HepG2 (cell line): ENCODE results near the gene PRTN3. TPM values are rescaled to one million over a fixed set of nuclear protein-coding genes. Genes with fewer than 3 reads are reported as not detected.

ENCODE experiments used
- ETV5 ChIP-seq: IDR thresholded peaks from 2 replicates; pipeline ENCODE4 v1.6.1; 2018; ENCODE audit warnings: missing biosample characterization, missing genetic modification reagents, inconsistent platforms, borderline replicate concordance
- GATAD1 ChIP-seq: IDR thresholded peaks from 2 replicates; pipeline ENCODE4 v1.6.1; 2016; ENCODE audit warnings: missing genetic modification reagents, missing compliant biosample characterization
- MIER3 ChIP-seq: IDR thresholded peaks from 2 replicates; pipeline ENCODE4 v1.6.1; 2016; ENCODE audit warnings: missing compliant biosample characterization, borderline replicate concordance
- POLR2AphosphoS2 ChIP-seq: IDR thresholded peaks from 2 replicates; pipeline ENCODE4 v1.6.1; 2011; ENCODE audit warnings: low read depth, low read length, improper control_type of control experiment
- RFX5 ChIP-seq: IDR thresholded peaks from 2 replicates; pipeline ENCODE4 v1.6.1; 2011; ENCODE audit warnings: low read depth, low read length, improper control_type of control experiment
- SMAD1 ChIP-seq: sonication (generic); formaldehyde crosslinking; IDR thresholded peaks from 2 replicates; pipeline ENCODE4 v1.4.0; 2020; ENCODE audit warnings: missing genetic modification reagents, low read depth, mild to moderate bottlenecking, borderline replicate concordance
- STAT5B ChIP-seq: sonication (generic); formaldehyde crosslinking; IDR thresholded peaks from 2 replicates; pipeline ENCODE4 v1.4.0; 2020; ENCODE audit warnings: missing genetic modification reagents
- ZMAT3 ChIP-seq: sonication (generic); formaldehyde crosslinking; conservative IDR thresholded peaks from 2 replicates; pipeline ENCODE4 v1.7.0; 2021; ENCODE audit warnings: missing genetic modification reagents
- ZMYM3 ChIP-seq: sonication (generic); formaldehyde crosslinking; IDR thresholded peaks from 2 replicates; pipeline ENCODE4 v1.5.1; 2020; ENCODE audit warnings: mild to moderate bottlenecking, missing genetic modification reagents
- ZNF703 ChIP-seq: sonication (generic); formaldehyde crosslinking; IDR thresholded peaks from 2 replicates; pipeline ENCODE4 v1.5.1; 2020; ENCODE audit warnings: missing genetic modification reagents, mild to moderate bottlenecking, moderate library complexity, borderline replicate concordance
- ZNF775 ChIP-seq: sonication (generic); formaldehyde crosslinking; IDR thresholded peaks from 2 replicates; pipeline ENCODE4 v1.4.0; 2020; ENCODE audit warnings: missing genetic modification reagents, mild to moderate bottlenecking, moderate library complexity, borderline replicate concordance
- polyA plus RNA-seq, 8 experiments: library from polyadenylated mRNA; depleted of rRNA in 3 of 8; stranded (reverse) in 7 of 8; unstranded in 1 of 8; fragments of >200 nt; fragmentation: Illumina TruSeq in 4 of 8; extraction: Trizol in 4 of 8; gene quantifications; 2 replicates each; pipeline versions ENCODE4 v1.2.1 to v1.2.3, GENCODE V29; 2011 to 2016; ENCODE audit warnings: low read depth in 4 of 8, missing spikeins in 1 of 8, mixed read lengths in 1 of 8; ENCODE audit not compliant: insufficient read depth in 1 of 8
- total RNA-seq, 5 experiments: library from RNA; depleted of rRNA; stranded (reverse); fragments of >200 nt; fragmentation: Illumina TruSeq; extraction: Trizol; gene quantifications; 2 replicates each; pipeline ENCODE4 v1.2.3, GENCODE V29; 2016; ENCODE audit warnings: low read depth in 1 of 5
- TF ChIP-seq, protein P1 (sequence below): sonication (generic); formaldehyde crosslinking; IDR thresholded peaks from 2 replicates; pipeline ENCODE4 v1.4.0; 2020; ENCODE audit warnings: missing genetic modification reagents
- TF ChIP-seq, protein P2 (sequence below): IDR thresholded peaks from 2 replicates; pipeline ENCODE4 v1.6.1; 2016
- TF ChIP-seq, protein P3 (sequence below): sonication (generic); formaldehyde crosslinking; IDR thresholded peaks from 2 replicates; pipeline ENCODE4 v1.4.0; 2020; ENCODE audit warnings: mild to moderate bottlenecking, missing genetic modification reagents
- TF ChIP-seq, protein P4 (sequence below): sonication (generic); formaldehyde crosslinking; IDR thresholded peaks from 2 replicates; pipeline ENCODE4 v1.4.0; 2020; ENCODE audit warnings: missing genetic modification reagents, borderline replicate concordance

Gene PRTN3
- total and polyA plus RNA-seq, 2 of the 13 experiments (the other 11 are each of a cell fraction or from before 2014, with no cell fraction given), result not detected

DNA sequence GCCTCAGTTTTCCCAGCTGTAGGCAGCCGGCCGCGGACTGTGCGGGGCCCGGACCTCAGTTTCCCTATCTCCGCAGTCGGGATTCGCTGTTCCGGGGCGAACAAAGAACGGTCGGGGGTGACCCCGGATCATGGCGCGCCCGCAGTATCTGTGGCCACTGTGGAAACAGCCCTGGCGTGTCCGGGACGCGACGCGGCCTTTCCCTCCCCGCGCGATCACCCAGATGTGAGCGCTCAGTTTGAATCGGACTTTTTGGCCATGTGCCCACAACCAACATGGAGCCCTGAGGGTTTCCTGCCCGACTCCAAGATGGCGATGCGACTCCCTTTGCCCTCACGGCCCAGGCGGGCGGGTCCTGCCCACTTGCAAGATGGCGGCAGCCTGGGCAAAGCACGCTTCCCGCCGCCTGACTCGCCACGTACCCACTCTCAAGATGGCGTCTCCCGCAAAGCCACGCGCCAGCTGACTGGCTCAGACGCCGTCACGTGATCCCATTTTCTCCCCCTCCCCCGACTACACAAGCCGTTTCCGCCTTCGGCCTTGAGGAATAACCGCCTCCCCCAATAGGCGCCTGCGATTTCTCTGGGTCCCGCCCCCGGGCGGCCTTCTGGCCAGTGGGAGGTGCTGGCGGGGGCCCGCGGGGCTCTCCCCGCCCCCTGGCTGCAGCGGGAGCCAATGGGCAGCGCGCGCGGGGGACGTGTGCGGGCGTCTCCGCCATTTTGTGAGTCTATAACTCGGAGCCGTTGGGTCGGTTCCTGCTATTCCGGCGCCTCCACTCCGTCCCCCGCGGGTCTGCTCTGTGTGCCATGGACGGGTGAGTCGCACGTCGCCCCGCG, 43.9 kb upstream of the PRTN3 start, which contains the start of gene PTBP1 (continued):
- TF ChIP-seq, protein P1, sequence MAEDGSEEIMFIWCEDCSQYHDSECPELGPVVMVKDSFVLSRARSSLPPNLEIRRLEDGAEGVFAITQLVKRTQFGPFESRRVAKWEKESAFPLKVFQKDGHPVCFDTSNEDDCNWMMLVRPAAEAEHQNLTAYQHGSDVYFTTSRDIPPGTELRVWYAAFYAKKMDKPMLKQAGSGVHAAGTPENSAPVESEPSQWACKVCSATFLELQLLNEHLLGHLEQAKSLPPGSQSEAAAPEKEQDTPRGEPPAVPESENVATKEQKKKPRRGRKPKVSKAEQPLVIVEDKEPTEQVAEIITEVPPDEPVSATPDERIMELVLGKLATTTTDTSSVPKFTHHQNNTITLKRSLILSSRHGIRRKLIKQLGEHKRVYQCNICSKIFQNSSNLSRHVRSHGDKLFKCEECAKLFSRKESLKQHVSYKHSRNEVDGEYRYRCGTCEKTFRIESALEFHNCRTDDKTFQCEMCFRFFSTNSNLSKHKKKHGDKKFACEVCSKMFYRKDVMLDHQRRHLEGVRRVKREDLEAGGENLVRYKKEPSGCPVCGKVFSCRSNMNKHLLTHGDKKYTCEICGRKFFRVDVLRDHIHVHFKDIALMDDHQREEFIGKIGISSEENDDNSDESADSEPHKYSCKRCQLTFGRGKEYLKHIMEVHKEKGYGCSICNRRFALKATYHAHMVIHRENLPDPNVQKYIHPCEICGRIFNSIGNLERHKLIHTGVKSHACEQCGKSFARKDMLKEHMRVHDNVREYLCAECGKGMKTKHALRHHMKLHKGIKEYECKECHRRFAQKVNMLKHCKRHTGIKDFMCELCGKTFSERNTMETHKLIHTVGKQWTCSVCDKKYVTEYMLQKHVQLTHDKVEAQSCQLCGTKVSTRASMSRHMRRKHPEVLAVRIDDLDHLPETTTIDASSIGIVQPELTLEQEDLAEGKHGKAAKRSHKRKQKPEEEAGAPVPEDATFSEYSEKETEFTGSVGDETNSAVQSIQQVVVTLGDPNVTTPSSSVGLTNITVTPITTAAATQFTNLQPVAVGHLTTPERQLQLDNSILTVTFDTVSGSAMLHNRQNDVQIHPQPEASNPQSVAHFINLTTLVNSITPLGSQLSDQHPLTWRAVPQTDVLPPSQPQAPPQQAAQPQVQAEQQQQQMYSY (CRISPR knock-in tag), result no peak
- TF ChIP-seq, protein P2, sequence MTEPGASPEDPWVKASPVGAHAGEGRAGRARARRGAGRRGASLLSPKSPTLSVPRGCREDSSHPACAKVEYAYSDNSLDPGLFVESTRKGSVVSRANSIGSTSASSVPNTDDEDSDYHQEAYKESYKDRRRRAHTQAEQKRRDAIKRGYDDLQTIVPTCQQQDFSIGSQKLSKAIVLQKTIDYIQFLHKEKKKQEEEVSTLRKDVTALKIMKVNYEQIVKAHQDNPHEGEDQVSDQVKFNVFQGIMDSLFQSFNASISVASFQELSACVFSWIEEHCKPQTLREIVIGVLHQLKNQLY (CRISPR knock-in tag), result peak; percentile 75
- TF ChIP-seq ETV5 (CRISPR knock-in tag) (peak; percentile 67; the same call in 1 of the 2 replicates), ZMAT3 (CRISPR knock-in tag) (peak; percentile 86), ZNF703 (CRISPR knock-in tag) (no peak), ZNF775 (CRISPR knock-in tag) (no peak), STAT5B (CRISPR knock-in tag) (no peak), SMAD1 (CRISPR knock-in tag) (no peak), GATAD1 (peak; percentile 75), RFX5 (no peak), MIER3 (CRISPR knock-in tag) (peak; percentile 88; the same call in 1 of the 2 replicates), POLR2AphosphoS2 (no peak), ZMYM3 (CRISPR knock-in tag) (peak; percentile 28; the same call in 1 of the 2 replicates)
- TF ChIP-seq, protein P3, sequence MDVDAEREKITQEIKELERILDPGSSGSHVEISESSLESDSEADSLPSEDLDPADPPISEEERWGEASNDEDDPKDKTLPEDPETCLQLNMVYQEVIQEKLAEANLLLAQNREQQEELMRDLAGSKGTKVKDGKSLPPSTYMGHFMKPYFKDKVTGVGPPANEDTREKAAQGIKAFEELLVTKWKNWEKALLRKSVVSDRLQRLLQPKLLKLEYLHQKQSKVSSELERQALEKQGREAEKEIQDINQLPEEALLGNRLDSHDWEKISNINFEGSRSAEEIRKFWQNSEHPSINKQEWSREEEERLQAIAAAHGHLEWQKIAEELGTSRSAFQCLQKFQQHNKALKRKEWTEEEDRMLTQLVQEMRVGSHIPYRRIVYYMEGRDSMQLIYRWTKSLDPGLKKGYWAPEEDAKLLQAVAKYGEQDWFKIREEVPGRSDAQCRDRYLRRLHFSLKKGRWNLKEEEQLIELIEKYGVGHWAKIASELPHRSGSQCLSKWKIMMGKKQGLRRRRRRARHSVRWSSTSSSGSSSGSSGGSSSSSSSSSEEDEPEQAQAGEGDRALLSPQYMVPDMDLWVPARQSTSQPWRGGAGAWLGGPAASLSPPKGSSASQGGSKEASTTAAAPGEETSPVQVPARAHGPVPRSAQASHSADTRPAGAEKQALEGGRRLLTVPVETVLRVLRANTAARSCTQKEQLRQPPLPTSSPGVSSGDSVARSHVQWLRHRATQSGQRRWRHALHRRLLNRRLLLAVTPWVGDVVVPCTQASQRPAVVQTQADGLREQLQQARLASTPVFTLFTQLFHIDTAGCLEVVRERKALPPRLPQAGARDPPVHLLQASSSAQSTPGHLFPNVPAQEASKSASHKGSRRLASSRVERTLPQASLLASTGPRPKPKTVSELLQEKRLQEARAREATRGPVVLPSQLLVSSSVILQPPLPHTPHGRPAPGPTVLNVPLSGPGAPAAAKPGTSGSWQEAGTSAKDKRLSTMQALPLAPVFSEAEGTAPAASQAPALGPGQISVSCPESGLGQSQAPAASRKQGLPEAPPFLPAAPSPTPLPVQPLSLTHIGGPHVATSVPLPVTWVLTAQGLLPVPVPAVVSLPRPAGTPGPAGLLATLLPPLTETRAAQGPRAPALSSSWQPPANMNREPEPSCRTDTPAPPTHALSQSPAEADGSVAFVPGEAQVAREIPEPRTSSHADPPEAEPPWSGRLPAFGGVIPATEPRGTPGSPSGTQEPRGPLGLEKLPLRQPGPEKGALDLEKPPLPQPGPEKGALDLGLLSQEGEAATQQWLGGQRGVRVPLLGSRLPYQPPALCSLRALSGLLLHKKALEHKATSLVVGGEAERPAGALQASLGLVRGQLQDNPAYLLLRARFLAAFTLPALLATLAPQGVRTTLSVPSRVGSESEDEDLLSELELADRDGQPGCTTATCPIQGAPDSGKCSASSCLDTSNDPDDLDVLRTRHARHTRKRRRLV (CRISPR knock-in tag), result peak; percentile 79; the same call in 1 of the 2 replicates
- TF ChIP-seq, protein P4, sequence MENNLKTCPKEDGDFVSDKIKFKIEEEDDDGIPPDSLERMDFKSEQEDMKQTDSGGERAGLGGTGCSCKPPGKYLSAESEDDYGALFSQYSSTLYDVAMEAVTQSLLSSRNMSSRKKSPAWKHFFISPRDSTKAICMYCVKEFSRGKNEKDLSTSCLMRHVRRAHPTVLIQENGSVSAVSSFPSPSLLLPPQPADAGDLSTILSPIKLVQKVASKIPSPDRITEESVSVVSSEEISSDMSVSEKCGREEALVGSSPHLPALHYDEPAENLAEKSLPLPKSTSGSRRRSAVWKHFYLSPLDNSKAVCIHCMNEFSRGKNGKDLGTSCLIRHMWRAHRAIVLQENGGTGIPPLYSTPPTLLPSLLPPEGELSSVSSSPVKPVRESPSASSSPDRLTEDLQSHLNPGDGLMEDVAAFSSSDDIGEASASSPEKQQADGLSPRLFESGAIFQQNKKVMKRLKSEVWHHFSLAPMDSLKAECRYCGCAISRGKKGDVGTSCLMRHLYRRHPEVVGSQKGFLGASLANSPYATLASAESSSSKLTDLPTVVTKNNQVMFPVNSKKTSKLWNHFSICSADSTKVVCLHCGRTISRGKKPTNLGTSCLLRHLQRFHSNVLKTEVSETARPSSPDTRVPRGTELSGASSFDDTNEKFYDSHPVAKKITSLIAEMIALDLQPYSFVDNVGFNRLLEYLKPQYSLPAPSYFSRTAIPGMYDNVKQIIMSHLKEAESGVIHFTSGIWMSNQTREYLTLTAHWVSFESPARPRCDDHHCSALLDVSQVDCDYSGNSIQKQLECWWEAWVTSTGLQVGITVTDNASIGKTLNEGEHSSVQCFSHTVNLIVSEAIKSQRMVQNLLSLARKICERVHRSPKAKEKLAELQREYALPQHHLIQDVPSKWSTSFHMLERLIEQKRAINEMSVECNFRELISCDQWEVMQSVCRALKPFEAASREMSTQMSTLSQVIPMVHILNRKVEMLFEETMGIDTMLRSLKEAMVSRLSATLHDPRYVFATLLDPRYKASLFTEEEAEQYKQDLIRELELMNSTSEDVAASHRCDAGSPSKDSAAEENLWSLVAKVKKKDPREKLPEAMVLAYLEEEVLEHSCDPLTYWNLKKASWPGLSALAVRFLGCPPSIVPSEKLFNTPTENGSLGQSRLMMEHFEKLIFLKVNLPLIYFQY (CRISPR knock-in tag), result peak; percentile 50; the same call in 1 of the 2 replicates
